OCI-LY1 (cell line): ENCODE measurements around the gene PCBD1.

Experiments
- CTCF ChIP-seq: fragments of 200-600 bp; sonication (generic), shearing (Covaris generic); IDR thresholded peaks from 2 replicates; pipeline ENCODE4 v1.5.1; 2017; ENCODE audit warnings: mild to moderate bottlenecking, antibody characterized with exemption, low read length, moderate library complexity, mixed read lengths
- EZH2 ChIP-seq: fragments of 200-600 bp; sonication (generic), shearing (Covaris generic); IDR thresholded peaks from 2 replicates; pipeline ENCODE4 v1.8.0; 2017; ENCODE audit warnings: borderline replicate concordance, mixed run types, mild to moderate bottlenecking, antibody characterized with exemption, low read length, moderate library complexity, mixed read lengths

- TF ChIP-seq CTCF: no peak
- TF ChIP-seq EZH2: no peak
These were observed 926 bp upstream of the PCBD1 start for GRCh38 chr10:70889291-70889690.
